ENCODE data around the gene ADAMTS13. TPM values are rescaled to one million over a fixed set of nuclear protein-coding genes. Genes with fewer than 3 reads are reported as not detected.

Gene ADAMTS13
- total RNA-seq, 1 donor from 2014 or later: 17.8 TPM

DNA sequence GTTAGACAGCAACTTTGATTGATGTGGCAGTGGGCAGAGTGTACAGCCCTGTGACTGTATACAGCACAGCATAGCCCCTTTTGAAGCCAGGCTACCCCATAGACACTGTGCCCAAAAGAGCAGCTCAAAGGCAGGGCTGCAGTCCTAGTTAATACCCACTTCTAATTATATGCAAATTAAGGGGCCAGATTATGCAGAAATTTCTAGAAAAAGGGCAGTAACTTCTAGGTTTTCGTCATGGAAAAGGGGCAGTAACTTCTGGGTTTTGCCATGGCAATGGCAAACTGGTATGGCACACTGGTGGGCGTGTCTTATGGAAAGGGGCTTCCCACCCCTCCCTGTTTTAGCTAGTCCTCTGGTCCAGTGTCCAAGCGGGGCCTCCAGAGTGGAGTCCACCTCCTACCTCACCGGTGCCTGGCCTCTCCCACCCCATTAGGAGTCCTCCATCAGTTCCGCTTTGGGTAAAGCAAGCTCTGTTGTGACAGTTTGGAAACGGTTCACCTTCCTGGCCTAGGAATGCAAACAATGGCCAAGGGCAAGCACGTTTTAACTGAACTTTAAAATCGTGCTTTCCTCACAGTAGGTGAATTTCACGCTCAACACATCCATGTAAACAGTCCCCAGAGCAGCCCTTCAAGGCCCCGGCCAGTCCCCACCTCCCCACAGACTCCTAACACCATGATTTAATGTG is 5.6 kb downstream of the ADAMTS13 start:
- Mint-ChIP-seq H3K36me3 (ENCODE audit: insufficient read depth) (peaks cover 1% of the 10 kb centered on the region), H3K9me3 (ENCODE audit: low read depth) (no peaks in the 10 kb centered on the region), H3K4me1 (ENCODE audit: low read depth) (peaks cover 2% of the 10 kb centered on the region), H3K4me3 (ENCODE audit: low read depth) (peak overlapping the region; percentile 50), H3K27ac (no peak overlapping the region), H3K27me3 (peaks cover 10% of the 10 kb centered on the region)
- no peak for TF ChIP-seq CTCF (IDR thresholded peaks at IDR 0.05; ENCODE audit: unreplicated experiment)
- DNase-seq (ENCODE audit: low spot score, unreplicated experiment): no peak

DNA sequence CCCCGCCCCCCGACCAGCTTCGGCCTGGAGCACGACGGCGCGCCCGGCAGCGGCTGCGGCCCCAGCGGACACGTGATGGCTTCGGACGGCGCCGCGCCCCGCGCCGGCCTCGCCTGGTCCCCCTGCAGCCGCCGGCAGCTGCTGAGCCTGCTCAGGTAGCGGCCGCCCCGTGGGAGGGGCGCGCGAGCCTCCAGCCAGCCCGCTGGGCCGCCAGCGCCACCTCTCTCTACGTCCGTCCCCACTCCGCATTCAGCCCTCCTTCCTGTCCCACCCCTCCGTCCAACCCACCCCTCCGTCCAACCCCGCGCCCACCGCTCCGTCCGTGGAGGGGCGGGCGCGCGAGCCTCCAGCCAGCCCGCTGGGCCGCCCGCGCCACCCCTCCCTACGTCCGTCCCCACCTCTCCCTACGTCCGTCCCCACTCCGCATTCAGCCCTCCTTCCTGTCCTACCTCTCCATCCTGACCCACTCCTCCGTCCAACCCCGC is 6.5 kb downstream of the ADAMTS13 start:
- Mint-ChIP-seq H3K4me3 (ENCODE audit: low read depth) (no peak overlapping the region), H3K4me1 (ENCODE audit: low read depth) (peaks cover 2% of the 10 kb centered on the region), H3K9me3 (ENCODE audit: low read depth) (no peaks in the 10 kb centered on the region), H3K27ac (no peak overlapping the region), H3K36me3 (ENCODE audit: insufficient read depth) (peaks cover 1% of the 10 kb centered on the region), H3K27me3 (peaks cover 10% of the 10 kb centered on the region)
- peak; percentile 51 for DNase-seq (ENCODE audit: low spot score, unreplicated experiment)
- TF ChIP-seq CTCF (IDR thresholded peaks at IDR 0.05; ENCODE audit: unreplicated experiment): no peak

DNA sequence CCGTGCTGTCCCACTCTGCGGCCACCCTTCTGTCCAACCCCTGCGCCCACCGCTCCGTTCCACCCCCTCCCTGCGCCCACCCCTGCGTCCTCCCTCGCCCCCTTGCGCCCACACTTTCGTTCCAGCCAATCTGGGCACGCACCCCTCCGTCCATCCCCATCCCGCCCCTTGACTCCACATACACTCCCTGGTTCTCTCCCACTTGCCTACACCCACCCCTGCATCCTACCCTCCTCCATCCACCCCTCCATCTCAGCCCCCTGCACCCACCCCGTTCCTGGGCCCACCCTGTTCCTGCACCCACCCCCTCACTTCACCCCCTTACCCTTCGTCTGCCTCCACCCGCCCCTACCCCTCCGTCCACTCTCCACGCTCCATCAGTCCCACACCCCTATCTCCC is 7.0 kb downstream of the ADAMTS13 start:
- H3K4me1 Mint-ChIP-seq (ENCODE audit: low read depth): peaks cover 2% of the 10 kb centered on the region
- H3K4me3 Mint-ChIP-seq (ENCODE audit: low read depth): no peak overlapping the region

GRCh38 chr9:133429641-133430161 is 7.5 kb downstream of the ADAMTS13 start:
- DNase-seq (ENCODE audit: low spot score, unreplicated experiment): peak; percentile 64
- Mint-ChIP-seq H3K27ac (no peak overlapping the region), H3K36me3 (ENCODE audit: insufficient read depth) (peaks cover 1% of the 10 kb centered on the region), H3K4me3 (ENCODE audit: low read depth) (peak overlapping the region; percentile 33), H3K4me1 (ENCODE audit: low read depth) (peaks cover 2% of the 10 kb centered on the region), H3K9me3 (ENCODE audit: low read depth) (no peaks in the 10 kb centered on the region), H3K27me3 (peaks cover 10% of the 10 kb centered on the region)
- TF ChIP-seq CTCF (IDR thresholded peaks at IDR 0.05; ENCODE audit: unreplicated experiment): peak; percentile 60

More for the DNA sequence above, 7.0 kb downstream of the ADAMTS13 start:
- Mint-ChIP-seq H3K27ac (no peak overlapping the region), H3K27me3 (peaks cover 10% of the 10 kb centered on the region), H3K36me3 (ENCODE audit: insufficient read depth) (peaks cover 1% of the 10 kb centered on the region), H3K9me3 (ENCODE audit: low read depth) (no peaks in the 10 kb centered on the region)
- no peak for TF ChIP-seq CTCF (IDR thresholded peaks at IDR 0.05; ENCODE audit: unreplicated experiment)
- DNase-seq (ENCODE audit: low spot score, unreplicated experiment): no peak

DNA sequence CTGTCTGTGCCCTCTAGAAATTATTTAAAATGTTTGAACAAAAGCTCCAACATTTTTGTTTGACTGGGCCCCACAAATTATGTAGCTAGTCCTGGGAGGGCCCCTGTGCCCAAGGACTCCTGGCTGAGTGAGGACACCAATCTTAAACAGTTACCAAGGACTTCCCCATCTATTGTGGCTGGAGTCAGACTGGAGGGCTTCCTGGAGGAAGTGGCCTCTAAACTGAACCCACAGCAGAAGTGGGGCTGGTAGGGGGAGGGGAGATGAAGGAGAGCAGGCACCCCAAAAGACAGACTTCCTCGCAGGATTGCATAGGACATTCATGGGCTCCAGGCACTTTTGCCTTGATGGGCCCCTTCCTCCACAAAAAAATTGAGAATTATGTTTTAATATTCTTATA is 8.1 kb downstream of the ADAMTS13 start:
- no peak overlapping the region for H3K4me3 Mint-ChIP-seq (ENCODE audit: low read depth)
- TF ChIP-seq CTCF (IDR thresholded peaks at IDR 0.05; ENCODE audit: unreplicated experiment): no peak
- no peak overlapping the region for H3K27ac Mint-ChIP-seq
- DNase-seq (ENCODE audit: low spot score, unreplicated experiment): no peak
- H3K9me3 Mint-ChIP-seq (ENCODE audit: low read depth): no peaks in the 10 kb centered on the region
- peaks cover 2% of the 10 kb centered on the region for H3K4me1 Mint-ChIP-seq (ENCODE audit: low read depth)
- peaks cover 10% of the 10 kb centered on the region for H3K27me3 Mint-ChIP-seq
- peaks cover 1% of the 10 kb centered on the region for H3K36me3 Mint-ChIP-seq (ENCODE audit: insufficient read depth)

Data from progenitor cell of endocrine pancreas (in vitro differentiated cells).